ENCODE measurements around the gene PRSS1.
"Not testable (repeated sequence)": the region's sequence is repeated elsewhere in the genome, so short reads cannot be mapped to it uniquely, and the experiment has no call there.

The PRSS1 gene

DNA sequence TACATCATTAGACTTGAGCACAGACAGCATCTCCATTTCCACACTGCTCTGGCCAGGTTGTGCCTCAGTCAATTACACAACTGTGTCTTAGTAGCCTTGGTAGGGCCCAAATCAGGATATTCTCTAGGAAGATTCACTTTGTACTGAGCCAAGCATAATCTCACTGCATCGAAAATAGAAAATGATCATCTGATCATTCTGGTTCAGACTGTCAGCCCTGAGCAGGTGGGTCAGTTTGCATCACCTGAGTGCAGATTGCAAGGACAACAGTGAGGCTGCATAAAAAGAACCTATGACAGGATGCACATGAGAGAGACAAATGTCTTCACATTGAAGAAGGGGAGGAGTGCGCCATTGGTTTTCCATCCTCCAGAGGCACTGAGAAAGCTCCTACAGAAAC is 862 bp upstream of the PRSS1 start:
- DNase-seq, result not testable (repeated sequence)

DNA sequence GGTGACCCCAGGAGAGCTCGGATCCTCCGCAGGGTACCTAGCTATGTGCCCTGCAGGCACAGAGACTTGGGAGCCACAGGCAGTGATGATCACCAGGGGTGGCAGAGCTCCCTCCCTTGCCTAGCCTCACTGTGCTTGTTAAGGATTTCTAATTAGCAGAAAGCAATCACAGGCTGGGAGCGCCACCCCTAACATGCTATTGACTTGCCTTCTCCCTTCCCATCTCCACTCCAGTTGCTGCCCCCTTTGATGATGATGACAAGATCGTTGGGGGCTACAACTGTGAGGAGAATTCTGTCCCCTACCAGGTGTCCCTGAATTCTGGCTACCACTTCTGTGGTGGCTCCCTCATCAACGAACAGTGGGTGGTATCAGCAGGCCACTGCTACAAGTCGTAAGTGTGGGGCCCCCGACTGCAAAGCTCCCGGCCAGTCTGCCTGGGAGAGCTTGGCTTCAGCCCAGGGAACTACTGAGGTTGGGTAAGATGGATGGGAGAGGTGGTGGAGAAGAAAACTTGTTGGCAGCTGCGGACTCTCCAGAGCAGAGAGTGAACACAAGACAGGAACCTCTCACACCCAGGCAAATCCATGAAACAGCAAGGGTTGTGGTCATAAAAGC is 1.2 kb downstream of the PRSS1 start:
- no peak for DNase-seq

DNA sequence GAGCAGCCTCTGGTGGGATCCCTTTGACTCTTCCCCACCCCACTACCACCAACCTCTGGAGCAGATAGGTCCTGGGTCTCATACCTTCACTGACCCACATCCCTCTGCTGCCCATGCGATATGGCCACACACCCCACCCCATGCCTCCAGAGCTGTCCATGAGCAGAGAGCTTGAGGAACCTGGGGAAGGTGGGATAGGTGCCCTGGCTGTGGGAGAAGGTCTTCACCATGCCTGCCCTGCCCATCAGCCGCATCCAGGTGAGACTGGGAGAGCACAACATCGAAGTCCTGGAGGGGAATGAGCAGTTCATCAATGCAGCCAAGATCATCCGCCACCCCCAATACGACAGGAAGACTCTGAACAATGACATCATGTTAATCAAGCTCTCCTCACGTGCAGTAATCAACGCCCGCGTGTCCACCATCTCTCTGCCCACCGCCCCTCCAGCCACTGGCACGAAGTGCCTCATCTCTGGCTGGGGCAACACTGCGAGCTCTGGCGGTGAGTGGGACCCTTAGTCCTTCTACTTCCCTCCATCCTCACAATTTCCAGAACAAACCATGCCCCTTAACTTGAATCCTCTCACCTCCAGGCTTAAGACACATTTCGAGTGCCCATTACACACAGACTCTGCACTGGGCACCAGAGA is 2.4 kb downstream of the PRSS1 start:
- DNase-seq, result not testable (repeated sequence)

DNA sequence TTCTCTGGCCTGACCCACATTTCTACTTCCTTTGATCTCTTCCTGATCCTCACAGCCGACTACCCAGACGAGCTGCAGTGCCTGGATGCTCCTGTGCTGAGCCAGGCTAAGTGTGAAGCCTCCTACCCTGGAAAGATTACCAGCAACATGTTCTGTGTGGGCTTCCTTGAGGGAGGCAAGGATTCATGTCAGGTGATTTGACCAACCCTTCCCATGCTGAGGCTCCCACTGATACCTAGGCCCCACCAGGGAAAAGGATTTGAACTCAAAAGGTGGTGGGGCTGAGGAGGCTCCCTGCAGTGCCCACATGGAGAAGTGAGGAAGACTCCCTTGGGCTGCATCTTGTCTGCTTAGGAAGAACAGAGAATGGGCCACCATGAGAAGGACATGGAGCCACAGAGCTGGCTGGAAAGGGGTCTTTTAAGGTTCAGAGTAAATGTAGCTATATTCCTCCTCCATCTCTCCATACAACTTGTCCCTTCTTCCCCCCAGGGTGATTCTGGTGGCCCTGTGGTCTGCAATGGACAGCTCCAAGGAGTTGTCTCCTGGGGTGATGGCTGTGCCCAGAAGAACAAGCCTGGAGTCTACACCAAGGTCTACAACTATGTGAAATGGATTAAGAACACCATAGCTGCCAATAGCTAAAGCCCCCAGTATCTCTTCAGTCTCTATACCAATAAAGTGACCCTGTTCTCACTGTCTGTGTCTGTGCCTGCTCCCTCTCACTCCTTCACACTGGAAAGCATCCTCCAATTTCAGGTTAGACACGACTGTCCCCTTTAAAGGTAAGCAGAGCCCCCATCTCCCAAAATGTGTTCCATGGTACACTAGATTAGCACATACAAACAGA is 3.3 kb downstream of the PRSS1 start:
- no peak for DNase-seq

DNA sequence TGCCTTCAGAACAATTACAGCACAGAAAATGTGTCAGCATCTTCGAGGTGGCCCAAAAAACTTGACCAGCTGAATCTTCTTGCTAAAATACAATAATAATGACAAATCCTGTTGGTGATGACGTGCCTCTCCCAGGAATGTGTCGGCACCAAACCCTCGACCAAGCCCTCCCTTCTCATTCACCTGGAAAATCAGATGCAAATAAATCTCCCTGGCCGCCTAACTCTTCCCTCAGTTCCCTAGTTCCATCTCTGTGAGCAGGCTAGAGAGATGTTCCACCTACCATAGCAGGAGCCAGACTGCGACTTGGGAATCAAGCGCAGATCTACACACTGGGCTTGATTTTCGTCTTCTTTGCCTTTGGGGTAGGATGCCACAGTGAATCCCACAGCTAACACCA is 4.1 kb downstream of the PRSS1 start:
- no peak for DNase-seq

DNA sequence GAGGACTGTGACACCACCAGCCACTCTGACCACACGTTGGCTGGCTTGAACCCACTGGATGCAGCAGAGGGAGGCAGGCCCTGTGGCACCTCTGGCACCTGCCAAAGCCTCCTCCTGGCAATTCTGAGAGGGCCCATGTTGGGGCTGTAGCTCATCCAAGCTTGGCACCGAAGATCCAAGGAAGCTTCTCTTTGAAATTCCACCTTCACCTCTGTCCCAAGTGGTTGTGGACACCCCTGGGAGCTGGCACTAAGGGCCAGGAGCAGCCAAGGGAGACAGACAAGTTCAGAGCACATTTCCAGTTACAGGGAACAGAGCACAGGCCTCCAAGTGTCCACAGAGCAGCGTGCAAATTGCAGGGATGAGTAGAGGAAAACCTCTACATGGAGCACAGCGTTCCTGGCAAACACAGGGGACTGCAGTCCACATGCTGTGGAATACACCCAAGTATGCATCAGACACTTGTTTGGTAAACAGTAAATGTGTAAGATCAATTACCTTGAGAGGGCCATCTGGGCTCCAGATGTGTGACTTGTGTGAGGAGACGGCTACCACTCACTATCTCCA is 4.7 kb downstream of the PRSS1 start:
- DNase-seq, result not testable (repeated sequence)

DNA sequence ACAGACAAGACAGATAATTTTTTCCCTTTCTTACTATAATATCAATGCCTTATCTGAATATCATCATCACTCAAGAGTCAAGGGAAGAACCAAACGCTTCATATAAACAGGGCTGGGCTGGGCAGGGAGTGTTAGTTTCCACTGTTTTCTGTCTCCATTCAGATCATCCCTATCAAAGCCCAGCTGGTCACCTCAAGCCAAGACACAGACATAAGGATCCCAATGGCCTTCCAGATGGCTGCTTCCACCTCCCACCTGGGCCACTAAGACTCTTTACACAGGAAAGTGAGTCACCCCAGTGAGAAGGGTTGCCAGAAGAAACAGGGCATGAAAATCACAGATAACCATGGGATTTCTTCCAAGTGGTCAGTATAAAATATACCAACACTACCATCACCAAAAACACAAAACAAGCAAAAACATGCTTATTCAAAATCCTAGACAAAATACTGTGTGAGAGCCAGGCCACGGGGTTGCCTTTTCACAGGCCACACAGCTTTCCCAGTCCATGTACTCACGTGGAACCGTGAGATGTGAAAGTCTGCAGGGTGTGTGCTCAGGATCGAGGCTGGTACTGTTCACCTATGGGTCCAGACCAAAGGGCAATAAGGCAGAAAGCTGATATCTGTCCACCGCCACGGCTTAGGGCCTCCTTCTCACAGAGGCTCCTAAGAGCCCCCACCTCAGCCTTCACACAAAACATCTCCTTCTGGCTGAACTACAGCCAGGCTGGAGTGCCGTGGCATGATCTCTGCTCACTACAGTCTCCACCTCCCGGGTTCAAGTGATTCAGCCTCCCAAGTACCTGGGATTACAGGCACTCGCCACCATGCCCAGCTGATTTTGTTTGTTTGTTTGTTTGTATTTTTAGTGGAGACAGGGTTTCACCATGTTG is 5.7 kb downstream of the PRSS1 start:
- DNase-seq, result no peak

DNA sequence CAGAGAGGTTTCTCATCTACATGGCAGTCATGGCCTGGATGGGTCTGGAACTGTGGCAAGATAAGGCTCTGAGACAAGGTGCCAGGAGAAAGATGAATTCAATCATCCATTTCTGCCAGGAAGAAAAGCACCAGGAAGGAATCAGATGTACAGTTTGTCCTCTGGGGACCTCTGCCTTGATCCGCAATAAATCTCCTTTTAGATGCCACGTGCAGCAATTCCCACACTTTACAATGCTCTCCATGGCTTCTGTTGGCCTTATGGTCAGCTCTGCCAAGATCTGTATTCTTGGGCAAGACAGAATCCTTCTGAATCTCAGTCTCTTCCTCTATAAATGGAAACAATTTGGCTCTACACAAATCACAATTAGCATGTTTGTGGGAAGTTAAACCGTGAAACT is 9.0 kb downstream of the PRSS1 start:
- not testable (repeated sequence) for DNase-seq

DNA sequence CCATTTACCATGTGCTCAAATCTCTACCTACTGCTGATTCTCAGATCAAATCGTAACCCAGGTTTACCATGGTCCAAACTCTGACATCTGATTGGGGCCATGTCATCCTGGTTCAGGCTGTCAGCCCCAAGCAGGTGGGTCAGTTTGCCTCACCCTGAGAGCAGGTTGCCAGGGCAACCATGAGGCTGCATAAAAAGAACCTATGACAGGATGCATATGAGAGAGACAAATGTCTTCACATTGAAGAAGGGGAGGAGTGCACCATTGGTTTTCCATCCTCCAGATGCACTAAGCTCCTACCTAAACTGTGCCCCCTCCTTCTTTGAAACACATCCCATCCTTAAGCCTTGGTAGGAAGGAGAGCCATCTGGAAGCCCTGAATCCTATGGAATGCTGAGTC is 10.2 kb downstream of the PRSS1 start:
- no peak for DNase-seq

DNA sequence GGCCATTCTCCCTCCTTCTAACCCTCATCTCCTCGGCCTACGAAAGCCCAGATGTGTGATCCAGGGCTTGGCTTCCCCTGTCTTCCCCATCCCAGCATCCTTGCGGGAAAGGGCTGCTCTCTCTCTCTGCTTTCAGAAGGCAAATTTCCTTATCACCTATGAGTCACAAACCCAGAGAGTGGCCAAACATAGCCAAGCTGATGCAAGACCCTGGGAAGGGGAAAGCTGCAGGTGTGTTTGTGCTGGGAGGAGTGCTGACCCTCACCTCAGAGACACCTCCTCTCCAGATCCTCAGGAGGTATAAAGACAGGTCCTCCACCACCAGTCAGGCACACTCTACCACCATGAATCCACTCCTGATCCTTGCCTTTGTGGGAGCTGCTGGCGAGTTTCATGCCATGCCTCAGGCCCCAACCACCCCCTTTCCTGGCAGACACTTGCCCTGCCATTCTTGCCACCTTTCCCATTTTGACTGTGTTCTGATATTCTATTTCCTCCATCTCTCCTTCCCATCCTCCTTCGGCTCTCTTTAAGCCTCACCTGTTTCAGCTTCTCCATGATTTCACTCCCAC is 10.9 kb downstream of the PRSS1 start:
- DNase-seq, result no peak

DNA sequence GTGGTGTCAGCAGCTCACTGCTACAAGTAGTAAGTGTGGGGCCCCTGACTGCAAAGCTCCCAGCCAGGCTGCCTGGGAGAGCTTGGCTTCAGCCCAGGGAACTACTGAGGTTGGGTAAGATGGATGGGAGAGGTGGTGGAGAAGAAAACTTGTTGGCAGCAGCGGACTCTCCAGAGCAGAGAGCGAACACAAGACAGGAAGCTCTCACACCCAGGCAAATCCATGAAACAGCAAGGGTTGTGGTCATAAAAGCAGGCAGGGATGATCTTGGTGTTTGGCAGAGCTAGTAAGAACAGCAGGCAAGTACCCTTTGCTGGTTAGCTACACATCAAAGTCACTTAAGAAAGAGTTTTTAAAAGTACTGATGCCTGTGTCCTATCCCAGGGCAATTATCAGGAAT is 12.3 kb downstream of the PRSS1 start:
- DNase-seq, result not testable (repeated sequence)

DNA sequence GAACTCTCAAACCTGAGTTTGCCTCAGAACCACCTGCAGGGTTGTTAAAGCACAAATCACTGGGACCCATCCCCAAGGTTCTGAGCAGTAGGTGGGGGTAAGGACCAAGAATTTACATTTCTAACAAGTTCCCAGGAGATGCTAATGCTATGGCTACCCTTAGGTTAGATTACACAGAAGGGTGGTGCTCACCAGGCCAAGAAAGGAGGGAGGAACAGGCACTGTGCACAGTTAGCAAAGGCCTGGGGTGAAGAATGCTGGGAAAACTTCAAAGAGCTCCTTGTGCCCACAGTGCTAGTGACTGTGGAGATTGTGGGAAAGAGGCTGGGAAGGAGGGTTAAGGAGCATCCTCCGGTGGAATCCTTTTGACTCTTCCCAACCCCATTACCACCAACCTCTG is 12.8 kb downstream of the PRSS1 start:
- no peak for DNase-seq

DNA sequence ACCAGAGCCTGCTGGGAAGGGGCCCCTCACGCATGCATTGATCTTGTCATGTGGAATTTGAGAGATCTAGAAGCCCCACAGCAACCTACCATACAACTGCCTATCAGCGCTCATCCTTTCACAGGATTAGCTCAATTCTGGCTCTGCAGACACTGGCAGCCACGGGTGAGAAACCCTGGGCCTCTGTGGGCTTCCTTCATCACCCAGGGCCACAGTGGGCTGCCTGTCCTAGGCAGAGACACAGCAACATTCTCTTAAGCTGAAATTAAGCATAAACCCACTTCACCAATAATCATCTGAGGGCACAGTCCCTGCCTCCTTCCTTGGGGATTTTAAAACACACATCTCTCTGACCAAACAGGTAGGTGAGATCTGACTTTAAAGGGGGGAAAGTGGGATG is 18.2 kb downstream of the PRSS1 start:
- no peak for DNase-seq

DNA sequence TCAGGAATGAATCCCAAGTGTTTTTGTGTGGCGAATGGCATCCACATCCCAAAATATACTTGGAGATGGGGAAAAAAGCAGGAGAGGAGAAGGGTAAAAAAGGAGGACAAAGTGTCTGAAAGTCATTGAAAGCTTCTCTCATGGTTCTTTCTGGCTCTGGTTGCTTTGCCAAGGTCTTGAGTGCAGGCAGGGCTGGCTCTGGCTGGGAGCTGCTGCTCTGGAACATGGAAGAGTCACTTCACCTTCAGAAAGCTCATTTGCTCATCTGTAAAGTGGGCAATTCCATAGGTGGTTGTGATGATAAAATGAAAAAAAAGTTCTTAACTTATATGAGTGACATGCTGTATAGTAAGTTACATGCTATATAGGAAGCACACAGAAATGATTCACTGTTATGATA is 18.6 kb downstream of the PRSS1 start:
- DNase-seq, result no peak

DNA sequence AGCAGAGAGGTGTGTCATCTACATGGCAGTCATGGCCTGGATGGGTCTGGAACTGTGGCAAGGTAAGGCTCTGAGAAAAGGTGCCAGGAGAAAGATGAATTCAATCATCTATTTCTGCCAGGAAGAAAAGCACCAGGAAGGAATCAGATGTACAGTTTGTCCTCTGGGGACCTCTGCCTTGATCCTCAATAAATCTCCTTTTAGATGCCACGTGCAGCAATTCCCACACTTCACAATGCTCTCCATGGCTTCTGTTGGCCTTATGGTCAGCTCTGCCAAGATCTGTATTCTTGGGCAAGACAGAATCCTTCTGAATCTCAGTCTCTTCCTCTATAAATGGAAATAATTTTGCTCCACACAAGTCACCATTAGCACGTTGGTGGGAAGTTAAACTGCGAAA is 19.6 kb downstream of the PRSS1 start:
- DNase-seq, result not testable (repeated sequence)

DNA sequence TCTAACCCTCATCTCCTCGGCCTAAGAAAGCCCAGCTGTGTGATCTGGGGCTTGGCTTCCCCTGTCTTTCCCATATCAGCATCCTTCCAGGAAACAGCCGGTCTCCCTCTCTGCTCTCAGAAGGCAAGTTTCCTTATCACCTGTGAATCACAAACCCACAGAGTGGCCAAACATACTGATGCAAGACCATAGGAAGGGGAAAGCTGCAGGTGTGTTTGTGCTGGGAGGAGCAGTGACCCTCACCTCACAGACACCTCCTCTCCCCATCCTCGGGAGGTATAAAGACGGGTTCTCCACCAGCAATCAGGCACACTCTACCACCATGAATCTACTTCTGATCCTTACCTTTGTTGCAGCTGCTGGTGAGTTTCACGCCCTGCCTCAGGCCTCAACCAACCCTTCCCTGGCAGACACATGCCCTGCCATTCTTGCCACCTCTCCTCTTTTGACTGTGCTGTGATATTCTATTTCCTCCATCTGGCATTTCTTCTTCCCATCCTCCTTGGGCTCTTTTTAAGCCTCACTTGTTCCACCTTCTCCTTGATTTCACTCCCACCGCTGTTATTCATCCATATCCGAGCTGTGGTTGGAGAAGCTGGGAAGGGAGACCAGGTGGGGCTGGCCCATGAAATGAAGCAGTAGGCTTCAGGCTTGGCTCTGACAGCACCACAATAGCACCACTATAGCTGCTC is 21.5 kb downstream of the PRSS1 start, which contains the start of gene PRSS2:
Gene PRSS2, plus strand, starts transcription at position 310 of the 692 bp plus-strand sequence. Its CDS starts 13 bp downstream, at position 323.
- DNase-seq, result no peak

DNA sequence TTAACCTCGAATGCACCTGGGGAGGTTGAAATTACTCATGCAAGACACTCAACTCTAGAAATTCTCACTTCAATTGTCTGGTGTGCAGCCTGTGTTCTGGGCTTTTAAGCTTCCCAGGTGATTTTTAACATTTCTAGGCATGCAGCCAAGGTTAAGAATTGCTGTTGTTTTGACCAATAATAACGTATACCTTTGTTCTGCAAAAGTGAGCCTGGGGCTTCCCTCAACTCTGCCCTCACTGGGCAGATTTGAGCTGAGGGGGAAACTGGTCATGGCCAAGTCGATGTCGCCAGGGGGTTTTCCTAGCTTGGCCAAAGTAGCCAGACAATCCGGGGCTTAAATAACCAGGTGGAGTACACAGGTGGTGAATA is 22.1 kb downstream of the PRSS1 start:
- DNase-seq, result no peak

DNA sequence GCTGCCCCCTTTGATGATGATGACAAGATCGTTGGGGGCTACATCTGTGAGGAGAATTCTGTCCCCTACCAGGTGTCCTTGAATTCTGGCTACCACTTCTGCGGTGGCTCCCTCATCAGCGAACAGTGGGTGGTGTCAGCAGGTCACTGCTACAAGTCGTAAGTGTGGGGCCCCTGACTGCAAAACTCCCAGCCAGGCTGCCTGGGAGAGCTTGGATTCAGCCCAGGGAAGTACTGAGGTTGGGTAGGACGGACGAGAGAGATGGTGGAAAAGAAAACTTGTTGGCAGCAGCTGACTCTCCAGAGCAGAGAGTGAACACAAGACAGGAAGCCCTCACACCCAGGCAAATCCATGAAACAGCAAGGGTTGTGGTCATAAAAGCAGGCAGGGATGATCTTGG is 22.8 kb downstream of the PRSS1 start:
- no peak for DNase-seq

DNA sequence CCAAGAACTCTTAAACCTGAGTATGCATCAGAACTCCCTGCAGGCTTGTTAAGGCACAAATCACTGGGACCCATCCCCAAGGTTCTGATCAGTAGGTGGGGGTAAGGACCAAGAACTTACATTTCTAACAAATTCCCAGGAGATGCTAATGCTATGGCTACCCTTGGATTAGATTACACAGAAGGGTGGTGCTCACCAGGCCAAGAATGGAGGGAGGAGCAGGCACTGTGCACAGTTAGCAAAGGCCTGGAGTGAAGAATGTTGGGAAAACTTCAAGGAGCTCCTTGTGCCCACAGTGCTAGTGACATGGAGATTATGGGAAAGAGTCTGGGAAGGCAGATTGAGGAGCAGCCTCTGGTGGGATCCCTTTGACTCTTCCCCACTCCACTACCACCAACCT is 23.4 kb downstream of the PRSS1 start:
- no peak for DNase-seq

DNA sequence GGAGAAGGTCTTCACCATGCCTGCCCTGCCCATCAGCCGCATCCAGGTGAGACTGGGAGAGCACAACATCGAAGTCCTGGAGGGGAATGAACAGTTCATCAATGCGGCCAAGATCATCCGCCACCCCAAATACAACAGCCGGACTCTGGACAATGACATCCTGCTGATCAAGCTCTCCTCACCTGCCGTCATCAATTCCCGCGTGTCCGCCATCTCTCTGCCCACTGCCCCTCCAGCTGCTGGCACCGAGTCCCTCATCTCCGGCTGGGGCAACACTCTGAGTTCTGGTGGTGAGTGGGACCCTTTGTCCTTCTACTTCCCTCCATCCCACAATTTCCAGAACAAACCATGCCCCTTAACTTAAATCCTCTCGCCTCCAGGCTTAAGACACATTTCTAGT is 24.0 kb downstream of the PRSS1 start:
- DNase-seq, result no peak

DNA sequence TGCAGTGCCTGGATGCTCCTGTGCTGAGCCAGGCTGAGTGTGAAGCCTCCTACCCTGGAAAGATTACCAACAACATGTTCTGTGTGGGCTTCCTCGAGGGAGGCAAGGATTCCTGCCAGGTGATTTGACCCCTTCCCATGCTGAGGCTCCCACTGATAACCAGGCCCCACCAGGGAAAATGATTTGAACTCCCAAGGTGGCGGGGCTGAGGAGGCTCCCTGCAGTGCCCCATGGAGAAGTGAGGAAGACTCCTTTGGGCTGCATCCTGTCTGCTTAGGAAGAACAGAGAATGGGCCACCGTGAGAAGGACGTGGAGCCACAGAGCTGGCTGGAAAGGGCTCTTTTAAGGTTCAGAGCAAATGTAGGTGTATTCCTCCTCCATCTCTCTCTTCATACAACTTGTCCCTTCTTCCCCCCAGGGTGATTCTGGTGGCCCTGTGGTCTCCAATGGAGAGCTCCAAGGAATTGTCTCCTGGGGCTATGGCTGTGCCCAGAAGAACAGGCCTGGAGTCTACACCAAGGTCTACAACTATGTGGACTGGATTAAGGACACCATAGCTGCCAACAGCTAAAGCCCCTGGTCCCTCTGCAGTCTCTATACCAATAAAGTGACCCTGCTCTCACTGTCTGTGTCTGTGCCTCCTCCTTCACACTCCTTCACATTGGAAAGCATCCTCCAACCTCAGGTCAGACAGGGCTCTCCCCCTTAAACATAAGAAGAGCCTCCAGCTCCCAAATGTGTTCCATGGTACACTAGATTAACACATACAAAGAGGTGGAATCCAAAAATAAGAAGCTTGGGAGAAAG is 24.9 kb downstream of the PRSS1 start:
- DNase-seq, result no peak

All from CD4-positive, alpha-beta T cell treated with Interferon gamma for 1 hour (primary cell).